C1 segment of cervical spinal cord (tissue), 14 donors: ENCODE results near the gene YBX1.

Source experiments
- DNase-seq, 14 donors: peaks; one replicate each; lab custom pipeline; 2025; lab: John Stamatoyannopoulos, UW

YBX1 gene

DNA sequence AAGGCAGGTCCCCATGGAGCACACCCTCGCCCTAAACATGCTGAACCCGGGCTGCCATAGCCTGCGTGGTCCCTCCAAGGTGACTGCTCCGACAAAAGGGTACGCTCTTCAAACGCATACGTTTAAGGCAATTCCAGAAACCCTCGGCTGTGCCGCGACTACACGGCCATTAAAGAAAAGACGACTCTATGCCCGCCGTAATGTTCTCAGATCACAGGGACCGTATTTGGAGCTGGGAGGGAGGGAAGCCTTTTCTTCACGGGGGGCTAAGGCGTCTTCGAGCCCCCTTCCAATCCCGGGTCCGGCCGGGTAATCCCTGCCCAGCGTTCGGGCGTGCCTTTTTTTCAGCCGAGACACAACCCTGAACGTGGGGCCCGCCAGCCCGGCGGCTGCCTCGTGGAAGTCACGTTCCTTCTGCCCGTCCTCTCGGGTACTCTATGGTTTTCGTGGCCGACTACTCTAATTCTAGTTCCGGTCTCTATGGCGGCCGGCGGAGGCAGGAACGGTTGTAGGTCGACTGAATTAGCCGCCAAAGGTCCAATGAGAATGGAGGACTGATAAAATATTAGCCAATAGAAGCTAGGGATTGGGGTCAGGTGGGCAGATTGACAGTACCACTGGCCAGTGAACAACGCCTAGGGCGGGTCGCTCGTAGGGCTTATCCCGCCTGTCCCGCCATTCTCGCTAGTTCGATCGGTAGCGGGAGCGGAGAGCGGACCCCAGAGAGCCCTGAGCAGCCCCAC, at the start of gene YBX1:
Gene YBX1 (plus strand): TSS at position 678 of the 743 bp plus-strand sequence. CDS start 148 bp downstream, outside the sequence.
- DNase-seq = peak; percentile 51 to 99 (median 94)

- DNase-seq = no peak
Observed at GRCh38 chr1:42639116-42639515, 43.1 kb upstream of the YBX1 start.

DNA sequence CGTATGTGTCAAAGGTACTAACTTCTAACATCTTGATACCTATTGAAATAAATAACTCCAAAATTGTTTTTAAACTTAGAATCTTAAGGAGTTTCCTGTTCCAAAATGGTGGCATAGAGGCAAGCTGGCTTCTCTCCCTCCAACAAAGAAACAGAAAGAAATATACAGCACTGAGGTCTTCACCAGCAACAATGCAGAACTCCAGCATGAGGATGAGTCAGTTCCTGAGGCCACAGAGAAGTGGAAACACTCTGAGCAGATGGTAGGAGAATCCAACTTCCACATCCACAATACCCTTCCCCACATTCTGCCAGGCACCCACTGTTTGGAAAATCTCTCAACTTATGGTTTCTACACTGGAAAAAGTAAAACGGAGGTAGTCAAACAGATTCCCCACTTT, 36.2 kb upstream of the YBX1 start:
- no peak for DNase-seq

DNA sequence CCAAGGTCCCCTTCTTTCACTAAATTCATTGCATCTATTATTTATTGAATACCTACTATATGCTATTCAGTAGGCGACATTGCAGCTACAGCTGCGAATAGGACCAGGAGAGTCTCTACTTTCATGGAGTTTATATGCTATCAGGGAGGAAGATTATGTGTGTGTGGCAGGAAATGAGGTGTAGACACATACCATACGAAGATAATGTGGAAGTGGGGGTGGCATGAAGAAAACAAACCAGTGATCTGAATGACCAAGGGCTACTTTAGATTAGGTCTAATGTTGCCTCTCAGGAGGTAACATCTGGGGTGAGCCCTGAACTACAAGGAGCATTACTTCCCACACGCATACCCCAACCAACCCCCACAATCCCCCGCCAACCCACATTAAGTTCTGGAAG, 25.0 kb upstream of the YBX1 start:
- DNase-seq = no peak

GRCh38 chr1:42657981-42658876, 24.0 kb upstream of the YBX1 start, which contains the start of gene PPIH:
TSS of gene PPIH (plus strand) at chr1:42658423. CDS start at chr1:42658447, 24 bp downstream.
- DNase-seq = peak; percentile 56 to 95 (median 92)

DNA sequence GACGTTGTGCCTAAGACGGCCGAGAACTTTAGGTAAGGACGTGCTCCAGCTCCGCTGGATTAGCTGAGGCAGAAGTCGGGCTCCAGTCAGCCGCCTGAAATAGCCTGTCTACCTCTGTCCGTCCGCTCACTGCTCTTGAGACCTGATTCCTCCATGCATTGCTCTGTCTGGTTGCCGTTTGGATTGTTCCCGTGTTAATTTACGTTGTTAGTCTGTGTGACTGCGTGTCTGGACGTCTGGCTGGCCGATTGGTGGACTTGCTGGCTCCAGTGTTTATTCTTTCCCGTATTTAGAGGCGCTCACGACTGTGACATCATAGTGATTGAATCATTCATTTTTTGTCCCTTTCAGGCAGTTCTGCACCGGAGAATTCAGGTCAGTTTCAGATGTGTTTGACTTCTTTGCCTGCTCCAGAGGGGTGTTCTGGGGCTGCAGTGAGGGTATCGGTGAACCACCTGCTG, 23.3 kb upstream of the YBX1 start:
- DNase-seq = no peak

DNA sequence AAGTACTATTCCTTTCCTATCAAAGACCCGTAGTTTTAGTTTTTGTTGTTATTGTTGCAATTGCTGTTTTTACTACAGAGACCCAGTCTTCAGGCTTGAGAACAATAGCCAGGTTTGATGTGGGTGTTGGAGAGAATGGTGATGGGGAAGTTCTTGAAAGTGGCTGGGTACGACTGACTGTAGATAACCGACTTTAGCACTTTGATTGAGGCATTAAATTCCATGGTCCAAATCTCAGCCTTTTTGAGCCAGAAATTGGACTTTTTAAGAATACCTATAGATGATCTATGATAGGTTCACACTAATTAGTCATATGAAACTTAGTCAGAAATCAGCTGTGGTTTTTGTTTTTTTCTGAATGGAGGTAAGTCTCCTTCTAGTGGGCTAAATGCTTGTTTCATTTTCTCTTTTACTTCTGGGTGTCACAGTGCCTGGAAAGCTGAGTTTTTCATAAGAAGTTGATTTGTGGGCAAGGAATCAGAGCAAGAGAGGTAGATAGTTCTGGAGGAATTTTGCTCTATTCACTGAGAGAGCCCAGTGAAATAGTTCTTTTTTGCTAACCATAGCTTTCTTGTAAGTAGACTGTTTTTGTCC, 21.2 kb upstream of the YBX1 start:
- no peak for DNase-seq

DNA sequence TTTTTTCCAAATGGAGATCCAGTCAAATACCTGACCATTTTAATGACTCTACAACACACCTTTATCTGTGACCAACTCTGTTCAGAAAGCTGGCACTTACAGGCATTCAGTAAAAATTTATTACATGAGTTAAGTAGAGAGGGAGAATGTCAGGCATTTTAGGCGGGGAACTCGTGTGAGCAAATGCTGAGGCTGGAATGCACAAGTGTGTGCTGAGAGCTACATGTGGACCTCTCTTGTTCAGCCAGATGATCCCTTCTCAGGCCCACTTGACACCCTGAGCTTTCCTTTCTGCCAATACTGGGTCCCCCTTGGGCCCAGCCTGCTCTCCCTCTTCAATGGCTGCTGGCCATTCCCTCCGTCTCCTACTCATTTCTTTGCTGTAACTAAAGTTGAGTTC, 12.3 kb upstream of the YBX1 start:
- DNase-seq = no peak

DNA sequence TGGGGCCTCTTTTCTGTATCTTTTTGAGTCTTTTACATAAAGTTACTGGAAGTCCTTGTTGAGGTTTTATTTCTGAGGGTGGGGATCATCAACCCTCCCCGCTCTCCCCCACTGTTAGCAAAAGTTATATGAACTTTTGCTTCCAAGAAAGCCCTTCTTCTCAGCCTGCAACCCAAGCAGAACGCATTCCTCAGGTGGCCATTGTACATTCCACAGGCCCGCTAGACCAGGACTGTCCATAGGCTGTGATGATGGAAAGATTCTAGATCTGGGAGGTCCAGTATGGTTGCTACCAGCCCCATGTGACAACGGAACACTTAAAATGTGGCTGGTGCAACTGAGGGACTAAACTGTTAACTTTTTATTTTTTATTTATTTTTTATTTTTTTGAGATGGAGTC, 11.8 kb upstream of the YBX1 start:
- DNase-seq = no peak

DNA sequence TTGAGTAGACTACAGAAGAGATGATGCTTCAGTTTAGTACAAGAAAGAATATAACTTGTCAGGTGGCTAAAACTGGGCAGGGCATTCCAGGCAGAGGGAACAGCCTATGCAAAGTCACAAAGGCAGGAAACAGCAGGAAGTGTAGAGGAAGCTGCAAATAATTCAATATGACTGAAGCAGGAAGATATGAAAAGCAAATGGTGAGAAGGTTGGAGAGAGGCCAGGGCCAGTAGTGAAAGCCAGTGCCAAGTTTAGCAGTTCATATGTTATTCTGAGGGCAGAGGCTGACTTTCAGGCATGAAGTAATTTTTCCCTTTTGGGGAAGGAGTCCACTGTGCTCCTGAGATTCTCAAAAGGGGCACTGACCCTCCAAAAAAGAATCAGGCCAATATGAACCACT, 8.0 kb upstream of the YBX1 start:
- DNase-seq = no peak

DNA sequence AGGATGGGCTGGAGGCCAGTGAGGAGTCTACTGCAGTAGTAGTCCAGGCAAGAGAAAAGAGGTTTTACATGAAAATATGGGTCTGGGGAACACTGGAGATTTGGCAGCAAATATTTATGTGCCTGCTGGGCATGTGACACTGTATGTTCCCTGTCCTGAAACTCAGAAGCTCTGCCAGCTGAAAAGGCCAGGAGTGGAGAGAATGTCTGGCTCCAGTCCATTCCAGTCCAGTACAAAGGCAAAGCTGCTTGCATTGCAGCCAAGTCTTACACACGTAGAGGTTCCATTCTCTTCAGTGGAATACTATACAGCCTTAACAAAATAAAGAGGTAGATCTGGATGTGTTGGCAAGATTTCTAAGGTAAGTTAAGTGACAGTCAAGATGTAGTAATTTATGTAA, 7.5 kb upstream of the YBX1 start:
- DNase-seq = no peak

DNA sequence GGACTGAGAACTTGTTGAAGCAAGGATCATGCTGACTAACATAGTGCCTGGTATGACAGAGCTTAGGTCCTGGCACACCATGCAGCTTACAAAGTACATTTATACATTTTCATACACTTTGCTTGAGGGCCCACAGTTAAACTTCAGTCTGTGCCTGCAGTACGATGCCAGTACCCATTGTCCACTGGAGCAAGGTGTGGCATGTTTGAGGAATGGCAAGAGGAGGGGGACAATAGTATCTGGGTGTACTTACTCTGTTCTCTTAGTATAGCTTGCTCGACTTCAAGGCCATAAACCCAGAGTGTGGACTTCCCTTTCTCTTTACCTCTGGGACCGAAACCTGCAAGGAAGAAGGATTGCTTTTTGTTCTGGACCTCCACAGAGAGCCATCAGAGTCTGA, 6.8 kb upstream of the YBX1 start:
- DNase-seq = no peak

GRCh38 chr1:42676534-42677087, 5.6 kb upstream of the YBX1 start:
- no peak for DNase-seq

GRCh38 chr1:42679364-42679983, 2.7 kb upstream of the YBX1 start:
- no peak for DNase-seq

DNA sequence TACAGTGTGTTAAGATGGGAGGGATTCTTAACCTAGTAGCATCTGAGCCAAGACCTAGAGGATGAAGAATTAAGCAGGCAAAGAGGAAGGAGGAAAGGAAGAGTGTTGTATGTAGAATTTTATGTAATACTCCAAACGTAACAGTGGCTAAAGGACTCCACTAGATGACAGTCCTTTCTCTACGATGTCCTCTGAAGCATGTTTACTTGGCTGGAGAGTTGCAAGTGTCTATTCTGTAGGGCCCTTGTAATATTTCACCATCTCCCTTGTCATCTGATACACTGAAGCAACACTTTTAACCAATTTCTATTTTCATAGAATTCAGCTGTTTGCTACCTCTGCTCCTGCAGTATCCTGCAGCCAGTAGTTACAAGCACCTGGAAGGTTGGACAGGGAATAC, 2.2 kb upstream of the YBX1 start:
- no peak for DNase-seq

DNA sequence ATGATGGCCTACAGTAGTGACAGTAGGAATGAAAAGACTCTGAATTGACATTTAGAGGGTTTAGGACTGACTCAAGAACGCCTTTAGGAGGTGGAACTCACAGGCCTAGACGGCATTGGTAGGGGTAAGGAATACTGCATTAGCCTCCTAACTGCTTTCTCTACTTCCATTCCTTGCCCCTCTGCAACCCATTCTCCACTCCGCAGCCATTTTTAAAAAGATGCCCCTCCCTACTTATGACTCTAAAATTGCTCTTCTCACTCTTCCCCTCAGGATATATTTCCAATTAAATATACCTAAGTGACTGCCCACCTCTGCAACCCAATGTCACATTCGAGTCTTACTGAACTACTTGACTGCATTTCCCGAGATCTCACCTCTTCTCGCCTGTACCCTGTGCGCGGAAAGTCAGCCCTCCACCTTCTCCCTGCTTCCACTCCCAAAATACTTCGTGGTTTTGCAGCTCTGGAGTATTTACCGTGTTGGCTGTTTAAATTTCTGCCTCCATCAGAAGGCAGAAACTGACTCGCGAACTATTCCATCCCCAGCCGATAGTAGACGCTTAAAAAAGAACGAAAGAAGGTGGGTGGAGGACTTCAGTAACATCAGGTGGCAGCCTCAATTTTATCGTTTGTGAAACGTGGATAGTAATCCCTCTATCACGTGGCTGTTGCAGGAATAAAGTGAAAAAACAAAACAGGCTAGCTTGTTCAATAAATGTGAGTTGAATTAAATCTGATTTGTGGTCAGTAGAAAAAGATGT, 1.1 kb upstream of the YBX1 start:
- DNase-seq = peak in 1 of 14 donors; percentile 46

- peak in 2 of 14 donors; percentile 64 to 69 for DNase-seq
Observed at GRCh38 chr1:42682484-42682738, 193 bp downstream of the YBX1 start.

- DNase-seq = peak in 12 of 14 donors; percentile 28 to 80 (median 52)
Observed at GRCh38 chr1:42682739-42683531, 717 bp downstream of the YBX1 start.

DNA sequence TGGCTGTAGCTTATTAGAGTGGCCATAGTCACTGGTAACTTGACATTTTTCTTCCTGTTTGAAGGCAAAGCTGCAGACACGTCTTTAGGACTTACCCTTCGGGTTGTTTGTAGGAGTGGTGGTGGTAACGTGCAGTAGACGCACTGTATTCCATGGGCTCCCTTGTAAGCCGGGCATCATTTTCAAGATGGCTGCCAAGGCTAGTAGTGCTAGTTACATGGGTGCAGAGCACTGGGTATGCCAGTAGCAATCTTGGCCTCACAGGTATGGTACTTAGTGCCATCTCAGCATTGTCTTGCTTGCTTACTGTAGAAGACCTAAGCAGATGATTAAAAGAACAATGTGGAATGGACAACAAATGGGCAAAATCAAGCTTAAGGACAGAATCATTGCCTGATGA, 1.9 kb downstream of the YBX1 start:
- no peak for DNase-seq

DNA sequence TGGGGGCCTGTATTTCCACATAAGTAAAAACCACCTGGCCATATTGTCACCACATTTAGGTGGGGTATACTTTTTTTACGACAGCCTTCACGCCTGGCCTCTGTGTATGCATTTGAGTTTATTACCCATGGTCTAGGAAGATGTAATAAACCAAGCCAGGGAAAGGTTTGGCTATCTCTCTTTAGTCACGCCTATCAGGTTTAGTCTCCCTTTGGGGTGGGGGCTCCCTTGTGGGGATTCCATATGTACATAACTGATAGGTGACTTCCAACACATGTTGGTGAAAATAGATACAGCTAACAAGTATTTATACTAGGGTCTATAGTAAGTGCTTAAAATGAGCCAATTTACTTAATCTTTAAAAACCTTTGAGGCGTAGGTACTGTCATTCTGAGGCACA, 4.2 kb downstream of the YBX1 start:
- DNase-seq = no peak
